Measurements from ENCODE around the gene PLD4.

DNA sequence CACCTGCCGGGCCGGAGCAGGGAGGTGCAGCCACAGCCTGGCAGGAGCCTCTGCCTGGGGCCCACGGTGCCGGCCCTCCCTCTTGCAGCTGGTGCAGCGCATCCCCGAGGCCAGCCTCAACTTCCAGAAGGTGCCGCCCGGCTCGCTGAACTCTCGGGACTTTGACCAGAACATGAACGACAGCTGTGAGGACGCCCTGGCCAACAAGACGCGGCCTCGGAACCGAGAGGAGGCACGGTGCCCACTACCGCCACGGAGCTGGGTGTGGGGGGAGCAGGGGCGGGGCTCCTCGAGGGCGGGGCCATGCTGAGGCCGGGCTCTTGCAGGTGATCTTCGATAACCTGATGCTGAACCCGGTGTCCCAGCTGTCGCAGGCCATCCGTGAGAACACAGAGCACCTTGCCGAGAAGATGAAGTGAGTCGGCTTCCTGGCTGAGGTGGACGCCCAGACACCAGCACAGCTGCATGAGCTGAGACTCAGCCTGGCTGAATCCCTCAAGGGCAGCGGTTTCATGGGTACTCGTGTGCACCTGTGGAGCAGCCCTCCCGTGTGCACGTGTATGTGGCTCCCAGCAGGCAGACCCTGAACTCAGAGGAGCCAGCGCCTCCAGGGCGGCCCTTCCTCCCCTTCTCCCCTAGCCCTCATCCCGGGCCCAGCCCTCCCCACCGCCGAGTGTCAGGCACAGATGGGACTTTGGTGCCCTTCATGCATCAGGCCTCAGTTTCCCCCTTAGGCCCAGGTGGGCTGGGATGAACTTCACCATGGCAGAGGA is 31.1 kb upstream of the PLD4 start:
- no peak for TF ChIP-seq CTCF (IDR thresholded peaks at IDR 0.05)
- TF ChIP-seq EP300 (IDR thresholded peaks at IDR 0.05), result no peak
- no peak for TF ChIP-seq POLR2A (IDR thresholded peaks at IDR 0.05)

Measured in suprapubic skin (tissue), 3 donors.